Heart right ventricle (tissue), 16 donors: ENCODE data around the gene PCP2. TPM values are rescaled to one million over a fixed set of nuclear protein-coding genes. Genes with fewer than 3 reads are reported as not detected.

Experiments used
- ATAC-seq, 8 donors: fragments of 200-7000 bp; cut with Tn5 transposase; one replicate each; pipeline ENCODE4 v1.9.1; 2020; ENCODE audit warnings: mild to moderate bottlenecking in 8 of 8, moderate library complexity in 8 of 8, moderate number of reproducible peaks in 1 of 8
- DNase-seq, 2 donors: peaks; one replicate each; pipeline ENCODE4 v3.0.0-alpha.2; 2020
- H3K27ac ChIP-seq, 10 donors: fragments of 200-600 bp; sonication (generic) in 2 of 10; one replicate each; pipeline versions ENCODE4 v1.5.0 to v1.8.0; 2020 to 2022; ENCODE audit warnings: mild to moderate bottlenecking in 3 of 10
- H3K27me3 ChIP-seq, 7 donors: fragments of 200-600 bp; one replicate each; pipeline ENCODE4 v1.8.0; 2021 to 2022; ENCODE audit warnings: mild to moderate bottlenecking in 2 of 7
- H3K36me3 ChIP-seq, 9 donors: fragments of 200-600 bp; sonication (generic) in 1 of 9; one replicate each; pipeline versions ENCODE4 v1.5.0 to v1.8.0; 2020 to 2022; ENCODE audit warnings: mild to moderate bottlenecking in 2 of 9
- H3K4me1 ChIP-seq, 9 donors: fragments of 200-600 bp; sonication (generic) in 1 of 9; one replicate each; pipeline versions ENCODE4 v1.5.0 to v1.8.0; 2020 to 2022; ENCODE audit warnings: mild to moderate bottlenecking in 4 of 9
- H3K4me3 ChIP-seq, 10 donors: fragments of 200-600 bp; sonication (generic) in 2 of 10; one replicate each; pipeline versions ENCODE4 v1.5.0 to v1.8.0; 2020 to 2022; ENCODE audit warnings: mild to moderate bottlenecking in 7 of 10, moderate library complexity in 2 of 10
- H3K9me3 ChIP-seq, 11 donors: fragments of 200-600 bp in 10 of 11; sonication (generic) in 2 of 11; one replicate each; pipeline versions ENCODE4 v1.5.0 to v1.8.0; 2013 to 2022; ENCODE audit warnings: mild to moderate bottlenecking in 2 of 11, control low read depth in 1 of 11, moderate library complexity in 1 of 11
- CTCF ChIP-seq, 9 donors: fragments of 200-600 bp; sonication (generic) in 2 of 9; IDR thresholded peaks; one replicate each; pipeline versions ENCODE4 v1.5.0 to v1.8.0; 2021 to 2022; ENCODE audit warnings: antibody characterized with exemption in 9 of 9, mild to moderate bottlenecking in 5 of 9, moderate library complexity in 1 of 9
- WGBS, 2 donors: extraction: QIAGEN DNeasy Blood & Tissue Kit; methylation state at CpG; one replicate each; pipeline ENCODE4 v1.1.7; 2013; ENCODE audit warnings: inconsistent platforms in 1 of 2; 5-methylcytosine and 5-hydroxymethylcytosine counted together
- intact Hi-C, 10 donors: fragments of 100-400 bp; cut with DNase I; formaldehyde crosslinking; loops; one replicate each; pipeline versions ENCODE4 v1.11.1 to v1.14.2; 2022
- polyA plus RNA-seq, 2 donors: library from polyadenylated mRNA; stranded (reverse); fragments of 200-250 nt; gene quantifications; one replicate each; pipeline ENCODE4 v1.2.3, GENCODE V29; 2013
- total RNA-seq, 10 donors: library from RNA; stranded (reverse); fragmentation: NEBNext Ultra II Directional in 3 of 10; extraction: Animal tissue kit (Norgen Biotek cat#: 25700) in 3 of 10; gene quantifications; one replicate each; pipeline versions ENCODE4 v1.2.1 to v1.2.4, GENCODE V29; 2021 to 2023
- donor health status: Arrhythmogenic right ventricular cardiomyopathy.
- donor health status: ischemic (EF 13 %, LVEDD 7.1; RV severe dilation, severe dysfunction).
- donor health status: healthy with polysubstance abuse.
- donor health status: DM: no; HTN: yes; CAD: no.
- donor health status: DM: no; HTN: no; CAD: no.
- donor health status: ischemic (EF 25% LVEDD 6.9; RV normal size, moderate dysfunction).
- donor health status: ischemic (EF 25% LVEDD 5.7; RV mildly dilated, moderate dysfunction).
- donor health status: healthy.
- donor health status: DM: yes; HTN: yes; CAD: no.
- donor health status: Ischemic cardiomyopathy.
- donor health status: ischemic (EF 35%, LVEDD 5.7; RV mildly dilated, moderate dysfunction).
- donor health status: nonischemic (EF 11% LVEDD 7.7; RV severe dilation, severe dysfunction).
- donor health status: DM: yes; HTN: yes; CAD: no.
- donor health status: PGD.
- donor health status: ischemic (EF 29% LVEDD 5.4; RV normal size, mild dysfunction).
- donor health status: nonischemic (EF 23%, LVEDD 6.1; RV moderate dilation, normal function).

PCP2 gene
- total and polyA plus RNA-seq, 12 donors, result 0.35 to 3.8 (median 1.6) TPM; not detected in 2

DNA sequence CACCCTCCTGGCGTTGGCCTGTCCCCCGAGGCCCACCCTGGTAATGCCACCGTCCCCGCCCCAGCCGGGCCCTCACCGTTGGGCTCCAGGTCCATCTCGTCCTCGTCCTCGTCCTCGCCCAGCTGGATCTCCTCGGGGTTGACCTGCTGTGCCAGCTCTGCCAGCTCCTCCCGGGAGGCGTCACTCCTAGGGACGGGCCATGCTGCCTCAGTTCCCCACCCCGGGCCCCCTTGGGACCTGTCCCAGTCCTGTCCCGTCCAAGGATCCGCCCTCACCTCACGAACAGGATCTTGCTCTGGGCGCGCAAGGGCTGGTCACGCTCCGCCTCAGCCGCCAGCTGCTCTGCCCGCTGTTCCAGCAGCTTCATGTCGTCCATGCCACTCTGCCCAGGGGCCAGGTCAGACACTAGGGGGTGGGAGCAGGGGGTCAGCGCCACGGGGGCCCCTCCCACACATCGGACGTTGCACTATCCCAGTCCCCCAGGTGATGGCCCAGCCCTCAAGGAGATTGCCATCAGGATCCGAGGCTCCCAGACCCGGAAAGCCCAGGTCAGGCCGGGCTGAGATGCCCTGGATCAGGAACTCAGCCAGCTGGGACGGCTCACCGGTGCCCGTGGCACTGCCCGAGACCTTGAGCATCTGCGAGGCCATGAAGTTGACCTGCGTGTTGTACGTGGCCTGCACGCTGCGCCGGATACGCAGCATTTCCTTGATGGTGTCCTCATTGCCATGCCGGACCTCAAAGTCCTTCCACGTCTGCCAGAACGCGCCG lies 13.7 kb downstream of the PCP2 start:
- ATAC-seq (peak in 1 of 8 donors; percentile 4), DNase-seq (no peak)
- H3K27ac ChIP-seq, result no peak overlapping the region
- H3K27me3 ChIP-seq, result no peaks in the 10 kb centered on the region
- WGBS, 2 donors, result 94 to 95% methylated on average over 48 of the region's 48 CpGs
- H3K9me3 ChIP-seq, result no peaks in the 10 kb centered on the region
- peaks cover 0 to 75% (median 43%) of the 10 kb centered on the region in 9 donors for H3K36me3 ChIP-seq
- H3K4me3 ChIP-seq, result no peak overlapping the region
- no peak for TF ChIP-seq CTCF (IDR thresholded peaks at IDR 0.05)
- intact Hi-C loops, result no loop called here
- H3K4me1 ChIP-seq, result peaks cover 0 to 11% (median 2%) of the 10 kb centered on the region in 9 donors

- 68 to 73% methylated on average over 21 of the region's 21 CpGs for WGBS, 2 donors
- Histone ChIP-seq H3K9me3 (no peaks in the 10 kb centered on the region), H3K27ac (peak overlapping the region in 3 of 10 donors; percentile 42 to 60 (median 50)), H3K36me3 (peaks cover 0 to 66% (median 43%) of the 10 kb centered on the region in 9 donors), H3K27me3 (no peaks in the 10 kb centered on the region), H3K4me3 (no peak overlapping the region), H3K4me1 (peaks cover 0 to 11% (median 2%) of the 10 kb centered on the region in 9 donors)
- DNase-seq (no peak), ATAC-seq (peak in 6 of 8 donors; percentile 6 to 75 (median 44))
- intact Hi-C loops, result no loop called here
- TF ChIP-seq CTCF (IDR thresholded peaks at IDR 0.05), result no peak
Observed at GRCh38 chr19:7618771-7619510, 14.6 kb downstream of the PCP2 start.

GRCh38 chr19:7618348-7618747 lies 15.2 kb downstream of the PCP2 start:
- intact Hi-C loops, result no loop called here
- DNase-seq (no peak), ATAC-seq (peak in 3 of 8 donors; percentile 4 to 23 (median 23))
- Histone ChIP-seq H3K27me3 (no peaks in the 10 kb centered on the region), H3K4me1 (peaks cover 0 to 11% (median 2%) of the 10 kb centered on the region in 9 donors), H3K4me3 (no peak overlapping the region), H3K9me3 (no peaks in the 10 kb centered on the region), H3K36me3 (peaks cover 0 to 60% (median 38%) of the 10 kb centered on the region in 9 donors), H3K27ac (peak overlapping the region in 2 of 10 donors; percentile 42 to 60)
- no peak for TF ChIP-seq CTCF (IDR thresholded peaks at IDR 0.05)
- 64 to 69% methylated on average over 4 of the region's 4 CpGs for WGBS, 2 donors

- intact Hi-C loops, result no loop called here
- TF ChIP-seq CTCF (IDR thresholded peaks at IDR 0.05), result no peak
- H3K27me3 ChIP-seq, result no peaks in the 10 kb centered on the region
- H3K9me3 ChIP-seq, result no peaks in the 10 kb centered on the region
- 93 to 94% methylated on average over 28 of the region's 28 CpGs for WGBS, 2 donors
- ATAC-seq (no peak), DNase-seq (no peak)
- no peak overlapping the region for H3K27ac ChIP-seq
- H3K4me3 ChIP-seq, result no peak overlapping the region
- H3K4me1 ChIP-seq, result peaks cover 0 to 11% (median 2%) of the 10 kb centered on the region in 9 donors
- H3K36me3 ChIP-seq, result peaks cover 0 to 54% (median 32%) of the 10 kb centered on the region in 9 donors
Observed at GRCh38 chr19:7617735-7618134, 15.8 kb downstream of the PCP2 start.
